Fibroblast of skin of back (primary cell): ENCODE results near the gene ABCC3.
A peak's percentile ranks its signal among the peaks of the same experiment; 100 is the strongest.
"Not testable (repeated sequence)": the region's sequence is repeated elsewhere in the genome, so short reads cannot be mapped to it uniquely, and the experiment has no call there.

Source experiments
- DNase-seq: peaks from one replicate; pipeline ENCODE4 v3.0.0-alpha.2; 2013

ABCC3 gene

DNA sequence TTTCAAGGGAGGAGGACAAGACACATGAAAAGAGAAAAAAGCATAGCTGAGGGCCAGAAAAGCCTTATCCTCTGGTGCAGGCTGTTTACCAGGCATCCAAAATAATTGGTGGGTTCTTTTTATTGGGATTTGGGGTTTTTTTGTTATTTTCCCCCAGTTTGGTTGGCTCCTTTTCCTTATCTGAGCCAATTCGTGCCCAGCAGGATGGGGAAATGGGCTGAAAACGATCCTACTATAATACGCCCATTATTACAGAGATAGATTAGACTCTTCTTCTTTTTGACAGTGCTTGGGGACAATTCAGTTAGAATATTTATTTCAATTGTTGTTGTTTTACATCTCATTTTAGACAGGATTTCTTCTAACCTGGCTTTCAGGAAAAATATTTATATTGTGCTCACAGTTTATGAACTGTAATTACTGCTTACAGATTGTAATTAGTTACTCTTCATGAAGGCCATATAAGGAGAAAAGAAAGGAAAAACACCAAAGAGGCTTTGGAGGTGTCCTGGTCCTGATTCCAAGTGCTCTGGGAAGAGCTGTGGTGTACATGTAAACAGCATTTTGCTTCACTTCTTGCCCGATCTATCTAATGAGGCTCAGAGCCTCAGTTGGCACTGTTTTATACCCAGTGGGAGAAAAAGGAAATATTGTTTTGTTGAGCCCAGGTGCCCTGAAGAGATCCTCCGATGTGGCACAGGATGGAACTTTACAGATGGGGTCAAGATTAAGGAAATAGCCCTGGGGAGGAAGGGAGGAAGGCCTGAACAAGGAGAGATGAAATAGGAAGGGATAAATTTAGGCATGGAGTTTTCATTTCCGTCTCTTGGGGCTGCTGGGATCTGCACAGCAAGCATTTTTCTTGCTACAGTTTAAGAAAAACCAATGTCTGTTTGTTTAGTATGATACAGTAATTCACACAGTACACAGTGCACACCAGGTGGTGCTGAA lies 73.6 kb downstream of the ABCC3 start:
- DNase-seq = peak; percentile 46

DNA sequence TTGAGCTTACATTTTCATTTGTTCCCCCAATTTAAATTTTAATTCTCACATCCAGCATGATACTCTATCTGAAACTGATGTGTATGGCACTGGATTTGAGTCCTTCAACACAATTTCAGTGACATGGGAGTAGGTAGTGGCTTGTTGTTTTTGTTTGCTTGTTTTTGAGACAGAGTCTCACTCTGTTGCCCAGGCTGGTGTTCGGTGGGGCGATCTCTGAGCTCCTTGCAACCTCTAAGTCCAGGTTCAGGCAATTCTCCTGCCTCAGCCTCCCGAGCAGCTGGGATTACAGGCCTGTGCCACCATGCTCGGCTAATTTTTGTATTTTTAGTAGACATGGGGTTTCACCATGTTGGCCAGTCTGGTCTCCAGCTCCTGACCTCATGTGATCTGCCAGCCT lies 74.4 kb downstream of the ABCC3 start:
- not testable (repeated sequence) for DNase-seq

DNA sequence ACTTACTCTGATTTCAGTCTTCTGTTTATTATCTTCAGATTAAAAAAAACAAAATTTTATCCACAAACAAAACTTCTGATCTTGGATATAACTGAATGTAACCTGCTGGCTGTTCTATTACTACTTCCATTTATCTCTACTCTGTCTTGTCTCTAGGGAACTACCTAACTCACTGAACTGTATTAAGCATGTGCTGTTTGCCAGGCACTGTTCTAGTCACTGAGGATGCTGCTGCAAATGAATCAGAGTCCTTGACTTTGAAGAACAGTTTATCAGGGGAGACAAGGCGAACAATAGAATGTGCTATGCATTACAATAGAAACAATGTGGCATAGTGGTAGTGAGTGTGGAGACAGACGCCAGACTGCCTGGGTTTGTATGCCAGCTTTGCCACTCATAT lies 75.3 kb downstream of the ABCC3 start:
- no peak for DNase-seq

DNA sequence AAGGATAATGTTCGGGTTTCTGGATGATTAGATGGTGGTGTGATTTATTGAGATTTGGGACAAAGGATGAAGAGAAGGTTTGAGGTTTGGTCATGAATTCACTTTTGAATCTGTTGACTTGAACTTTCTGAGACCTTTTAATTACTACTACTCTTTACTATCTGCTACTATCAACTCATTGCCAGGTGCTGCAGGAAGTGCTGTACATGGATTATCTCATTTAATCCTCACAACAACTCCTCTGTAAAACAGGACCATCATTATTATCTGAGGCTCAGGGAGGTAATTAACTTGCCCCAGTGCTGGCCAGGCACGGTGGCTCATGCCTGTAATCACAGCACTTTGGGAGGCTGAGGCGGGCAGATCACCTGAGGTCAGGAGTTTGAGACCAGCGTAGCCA lies 76.0 kb downstream of the ABCC3 start:
- no peak for DNase-seq

DNA sequence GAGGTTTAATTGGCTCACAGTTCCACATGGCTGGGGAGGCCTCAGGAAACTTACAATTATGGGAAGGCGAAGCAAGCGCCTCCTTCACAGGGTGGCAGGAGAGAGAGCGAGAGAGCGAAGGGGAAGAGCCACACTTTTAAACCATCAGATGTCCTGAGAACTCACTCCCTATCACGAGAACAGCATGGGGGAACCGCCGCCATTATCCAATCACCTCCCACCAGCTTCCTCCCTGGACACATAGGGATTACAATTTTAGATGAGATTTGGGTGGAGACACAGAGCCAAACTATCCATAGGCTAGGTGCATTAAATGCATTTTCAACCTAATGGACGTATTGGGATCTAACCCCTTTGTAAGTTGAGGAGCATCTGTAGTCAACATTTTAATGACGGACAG lies 78.0 kb downstream of the ABCC3 start:
- no peak for DNase-seq

DNA sequence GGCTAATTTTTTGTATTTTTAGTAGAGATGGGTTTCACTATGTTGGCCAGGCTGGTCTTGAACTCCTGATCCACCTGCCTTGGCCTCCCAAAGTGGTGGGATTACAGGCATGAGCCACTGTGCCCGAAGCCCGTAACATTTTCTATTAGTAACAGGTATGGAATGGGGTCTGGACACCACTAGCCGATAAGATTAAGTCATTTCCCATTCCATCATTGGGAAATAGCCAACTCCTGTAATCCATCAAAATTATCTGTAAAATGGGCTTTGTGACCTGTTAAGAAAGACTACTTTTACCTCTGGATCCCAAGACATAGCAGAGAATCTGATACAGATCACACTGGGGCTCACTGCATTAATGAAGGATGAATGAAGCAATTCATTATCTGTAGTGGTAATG lies 80.8 kb downstream of the ABCC3 start:
- no peak for DNase-seq

DNA sequence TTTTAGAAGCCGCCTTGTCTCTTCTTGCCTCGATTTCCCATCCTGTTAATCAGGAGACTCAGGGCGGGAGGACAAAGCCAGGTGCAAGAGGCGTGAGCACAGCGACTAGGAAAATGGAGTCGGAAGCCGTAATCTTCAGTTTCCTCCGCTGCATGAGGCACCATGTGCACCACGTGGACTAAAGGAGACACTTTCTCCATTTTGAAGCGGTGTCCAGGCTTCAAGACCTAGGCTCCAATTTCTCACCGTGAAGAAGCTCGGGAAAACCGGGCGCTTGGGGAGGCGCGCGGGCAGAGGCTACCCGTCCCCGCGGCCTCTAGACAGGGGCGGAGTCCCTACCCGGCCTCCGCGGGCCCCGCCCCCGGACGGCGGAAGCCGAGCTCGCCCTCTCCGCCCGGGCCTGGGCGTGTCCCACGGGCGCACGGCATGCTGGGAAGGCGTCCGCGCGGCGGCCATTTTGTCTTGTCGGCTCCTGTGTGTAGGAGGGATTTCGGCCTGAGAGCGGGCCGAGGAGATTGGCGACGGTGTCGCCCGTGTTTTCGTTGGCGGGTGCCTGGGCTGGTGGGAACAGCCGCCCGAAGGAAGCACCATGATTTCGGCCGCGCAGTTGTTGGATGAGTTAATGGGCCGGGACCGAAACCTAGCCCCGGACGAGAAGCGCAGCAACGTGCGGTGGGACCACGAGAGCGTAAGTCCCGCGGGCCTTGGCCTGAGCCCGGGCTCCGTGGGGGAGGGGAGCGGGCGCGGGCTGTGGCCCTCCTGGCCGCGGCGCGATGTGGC lies 84.7 kb downstream of the ABCC3 start, which contains the start of gene LUC7L3:
Gene LUC7L3, plus strand, starts transcription at position 460 of the 780 bp plus-strand sequence. Its CDS starts 130 bp downstream, at position 590.
- peak; percentile 94 for DNase-seq

DNA sequence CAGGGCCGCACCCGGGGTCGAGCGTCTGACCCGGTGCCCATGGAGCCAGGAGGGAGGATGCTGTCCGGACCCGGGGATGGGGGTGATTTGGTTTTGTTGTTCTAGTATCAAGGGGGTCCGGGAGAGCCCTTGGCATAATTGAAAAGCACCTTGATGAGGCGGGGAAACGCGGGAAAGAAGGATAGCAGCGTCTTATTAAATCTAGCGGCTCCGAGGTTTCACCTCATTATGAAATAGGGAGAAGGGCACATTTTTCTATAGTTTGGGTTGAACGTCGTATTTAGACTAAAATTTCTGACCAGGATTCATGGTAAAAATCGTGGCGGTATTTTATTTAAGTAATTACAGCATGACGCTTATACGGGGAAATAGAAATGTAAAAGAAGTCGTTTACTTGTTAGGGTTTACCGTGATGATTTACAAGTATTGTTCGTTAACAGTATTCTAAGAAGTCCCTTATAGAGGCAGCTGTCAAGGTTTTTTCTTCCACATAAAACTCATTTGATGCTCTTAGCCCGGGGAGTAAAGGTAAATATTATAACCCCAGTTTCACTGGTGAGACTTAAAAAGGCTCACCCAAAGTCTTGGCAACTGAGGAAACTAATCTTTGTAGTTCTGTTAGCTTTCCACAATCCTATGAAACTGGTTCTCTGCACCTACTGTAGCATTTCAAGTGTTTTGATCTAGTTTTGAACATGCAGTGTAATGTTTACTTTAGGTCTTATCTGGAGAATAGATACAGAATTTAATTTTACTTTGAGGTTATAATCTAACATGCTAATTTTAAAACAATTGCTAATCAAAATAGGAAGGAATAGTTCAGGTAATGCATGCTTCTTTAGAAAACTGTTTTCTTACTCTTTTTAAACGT lies 85.5 kb downstream of the ABCC3 start:
- no peak for DNase-seq

DNA sequence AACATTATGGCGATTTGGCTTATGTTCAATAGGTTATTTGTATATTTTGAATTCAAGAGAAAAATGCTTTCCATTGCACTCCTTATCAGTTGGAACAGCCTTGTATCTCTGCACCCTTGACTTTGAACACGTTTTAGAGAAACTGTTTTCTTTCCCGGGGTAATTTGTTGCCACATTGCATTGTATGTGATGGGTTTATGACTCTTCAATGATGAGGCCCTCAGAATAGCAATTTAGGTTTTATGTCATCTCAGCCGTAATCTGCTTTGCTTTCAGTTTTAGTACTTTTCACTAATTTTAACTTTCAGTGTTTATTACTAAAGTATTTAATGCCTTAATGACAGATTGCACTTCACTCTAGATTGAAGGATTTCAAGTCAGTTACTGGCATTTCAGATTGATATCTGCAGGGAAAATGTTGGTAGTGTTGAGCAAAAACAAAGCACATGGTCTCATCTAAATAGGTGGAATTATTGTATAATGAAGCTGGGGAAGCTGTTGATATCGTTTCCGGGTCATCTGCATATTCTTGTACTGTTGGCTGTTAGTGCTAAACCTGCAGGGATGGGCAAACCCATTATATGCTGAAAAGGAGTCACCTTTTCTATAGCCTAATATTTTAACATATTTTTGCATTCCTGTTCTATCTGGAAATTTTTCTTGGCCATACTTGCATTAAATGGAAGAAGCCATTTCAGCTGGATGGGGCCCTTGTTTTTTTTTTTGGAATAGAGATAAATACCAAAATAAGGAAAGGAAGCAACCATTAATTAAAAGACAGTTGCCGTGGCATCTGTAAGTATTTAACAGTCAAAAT lies 86.7 kb downstream of the ABCC3 start:
- DNase-seq = no peak

DNA sequence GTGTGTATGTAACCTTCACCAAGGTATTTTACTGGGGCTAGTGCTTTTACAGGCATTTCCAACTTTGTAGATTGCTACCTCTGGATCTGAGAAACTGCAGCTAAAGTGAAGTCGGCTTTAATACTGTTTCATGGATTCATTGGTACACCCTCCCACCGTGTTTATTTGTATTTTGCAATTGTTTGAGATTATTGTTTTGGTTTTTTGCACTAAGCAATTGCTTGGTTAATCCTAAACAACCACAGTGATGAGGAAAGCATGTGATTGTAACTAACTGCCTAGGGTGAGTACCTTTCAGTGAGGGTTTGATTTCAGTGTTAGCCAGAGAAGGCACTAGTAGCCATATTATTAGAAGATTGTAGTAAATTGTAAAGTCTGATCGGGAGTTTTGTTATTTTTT lies 88.1 kb downstream of the ABCC3 start:
- DNase-seq = no peak

DNA sequence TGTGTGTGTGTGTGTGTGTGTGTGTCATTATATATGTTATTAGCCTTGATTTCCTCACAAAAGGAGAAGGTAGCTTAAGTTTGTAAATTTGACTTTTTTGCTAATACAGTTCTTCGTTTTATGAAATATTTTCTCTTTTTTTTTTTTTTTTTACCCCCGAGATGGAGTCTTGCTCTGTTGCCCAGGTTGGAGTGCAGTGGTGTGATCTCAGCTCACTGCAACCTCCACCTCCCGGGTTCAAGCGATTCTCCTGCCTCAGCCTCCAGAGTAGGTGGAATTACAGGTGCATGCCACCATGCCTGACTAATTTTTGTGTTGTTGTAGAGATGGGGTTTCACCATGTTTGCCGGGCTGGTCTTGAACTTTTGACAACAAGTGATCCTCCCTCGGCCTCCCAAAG lies 89.9 kb downstream of the ABCC3 start:
- not testable (repeated sequence) for DNase-seq

DNA sequence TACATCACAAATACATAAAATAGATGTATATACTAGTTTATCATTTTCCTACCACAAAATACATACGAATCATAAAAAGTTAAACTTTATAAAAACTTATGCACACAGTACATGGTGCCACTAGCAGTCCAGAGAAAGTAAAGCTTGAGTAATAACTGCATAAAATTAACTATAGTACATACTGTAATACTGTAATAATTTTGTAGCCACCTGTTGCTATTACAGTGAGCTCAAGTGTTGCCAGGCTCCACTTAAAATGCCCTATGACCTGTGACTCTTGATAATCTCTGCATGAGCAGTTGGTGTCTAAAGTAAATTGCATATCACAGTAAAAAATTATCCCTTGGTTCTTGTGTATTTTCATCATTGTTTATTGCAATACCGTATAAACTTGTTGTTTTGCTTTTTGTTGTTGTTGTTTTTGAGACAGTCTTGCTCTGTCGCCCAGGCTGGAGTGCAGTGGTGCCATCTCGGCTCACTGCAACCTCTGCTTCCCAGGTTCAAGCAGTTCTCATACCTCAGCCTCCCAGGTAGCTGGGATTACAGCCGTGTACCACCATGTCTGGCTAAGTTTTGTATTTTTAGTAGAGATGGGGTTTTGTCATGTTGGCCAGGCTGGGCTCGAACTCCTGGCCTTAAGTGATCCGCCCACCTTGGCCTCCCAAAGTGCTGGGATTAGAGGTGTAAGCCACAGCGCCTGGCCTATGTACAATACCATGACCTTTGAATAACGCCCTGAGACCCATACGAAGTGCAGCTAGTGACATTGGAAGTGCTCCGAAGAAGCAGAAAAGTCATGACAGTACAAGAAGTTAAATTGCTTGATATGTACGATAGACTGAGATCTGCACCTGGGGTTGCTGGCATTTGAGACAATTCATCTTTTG lies 91.3 kb downstream of the ABCC3 start:
- DNase-seq = no peak

DNA sequence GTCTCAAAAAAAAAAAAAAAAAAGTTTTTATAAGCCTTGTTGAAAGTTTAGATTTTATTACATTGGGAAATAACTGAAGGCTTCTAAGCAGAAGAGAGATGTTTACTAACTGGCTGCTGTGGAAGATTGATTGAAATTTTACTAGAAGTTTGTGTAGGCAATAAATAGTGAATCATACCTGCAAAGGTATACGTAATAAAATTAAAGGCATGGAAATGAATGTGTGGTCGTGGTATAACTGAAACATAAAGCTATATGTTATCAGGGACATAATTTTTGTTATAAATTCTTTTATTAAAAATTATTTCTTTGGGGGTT lies 93.4 kb downstream of the ABCC3 start:
- no peak for DNase-seq

DNA sequence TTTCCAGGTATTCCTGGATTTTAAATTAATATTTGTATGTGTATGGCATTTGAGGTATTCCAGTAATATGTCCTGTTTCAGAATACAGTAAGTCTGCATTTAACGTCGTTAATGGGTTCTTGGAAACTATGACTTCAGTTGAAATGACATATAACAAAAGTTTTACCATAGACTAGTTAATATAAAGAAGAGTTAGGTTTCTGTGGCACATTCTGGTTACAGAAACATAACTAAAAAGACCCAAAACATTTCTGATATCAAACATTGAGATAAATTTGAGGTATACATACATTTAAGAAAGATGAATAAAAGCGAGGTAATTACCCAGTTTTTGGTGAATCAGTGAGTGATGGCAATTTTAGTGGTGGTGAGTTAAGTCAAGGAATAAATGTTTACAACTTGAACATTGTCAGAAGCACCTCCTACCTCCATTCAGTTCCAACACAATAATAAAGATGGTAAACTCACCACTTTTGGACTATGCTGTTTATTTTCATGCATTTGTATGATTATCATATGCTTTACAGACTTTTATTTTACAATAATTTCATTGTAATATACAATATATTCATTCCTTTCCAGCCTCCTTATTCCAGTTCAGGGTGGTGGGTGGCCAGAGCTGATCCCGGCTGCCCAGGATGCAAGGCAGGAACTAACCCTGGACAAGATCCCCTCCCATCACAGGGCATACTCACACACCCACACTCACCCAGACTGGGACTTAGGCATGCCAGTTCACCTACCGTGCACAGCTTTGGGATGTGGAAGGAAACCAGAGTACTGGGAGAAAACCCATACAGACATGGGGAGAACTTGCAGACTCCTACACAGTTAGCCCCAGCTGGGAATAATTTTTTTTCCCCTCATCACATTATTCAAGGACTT lies 94.4 kb downstream of the ABCC3 start:
- DNase-seq = no peak

DNA sequence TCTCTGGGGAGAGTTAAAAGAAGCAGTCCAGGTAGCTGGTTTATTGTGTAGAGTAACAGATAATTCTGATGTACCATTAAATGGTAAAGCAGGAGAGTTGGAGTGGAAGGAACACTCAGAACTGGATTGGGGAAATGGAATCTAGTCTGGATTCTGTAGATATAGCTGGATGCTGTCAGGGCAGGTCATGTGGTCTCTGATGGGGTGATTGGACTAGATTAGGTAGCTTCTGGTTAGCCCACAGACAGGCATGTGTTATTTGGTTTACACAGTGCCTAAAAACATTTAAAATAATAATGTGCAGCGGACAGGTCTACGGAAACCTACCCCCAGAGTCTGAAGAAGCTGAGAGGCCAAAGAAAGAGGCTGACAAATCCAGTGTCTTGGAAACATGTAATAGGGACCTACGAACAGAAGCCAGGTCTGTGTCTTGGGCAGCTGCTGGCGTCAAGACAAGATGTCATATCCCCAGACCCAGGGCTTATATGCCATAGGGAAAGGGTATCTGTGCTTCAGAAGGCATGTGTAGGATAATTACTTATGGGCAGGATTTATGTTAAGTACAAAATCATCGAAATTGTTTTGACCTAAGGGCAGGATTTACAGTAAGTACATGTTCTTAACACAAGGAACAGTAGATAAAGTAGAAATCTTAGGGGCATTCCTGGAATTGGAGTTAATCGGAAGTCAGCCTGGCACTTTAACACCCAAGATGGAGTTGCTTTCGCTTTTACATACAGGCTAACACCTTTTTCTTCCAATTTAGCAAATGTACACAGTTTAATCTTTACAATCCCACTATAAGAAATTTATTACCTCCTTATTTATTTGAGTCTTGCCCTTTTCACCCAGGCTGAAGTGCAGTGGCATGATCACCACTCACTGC lies 97.1 kb downstream of the ABCC3 start:
- no peak for DNase-seq

DNA sequence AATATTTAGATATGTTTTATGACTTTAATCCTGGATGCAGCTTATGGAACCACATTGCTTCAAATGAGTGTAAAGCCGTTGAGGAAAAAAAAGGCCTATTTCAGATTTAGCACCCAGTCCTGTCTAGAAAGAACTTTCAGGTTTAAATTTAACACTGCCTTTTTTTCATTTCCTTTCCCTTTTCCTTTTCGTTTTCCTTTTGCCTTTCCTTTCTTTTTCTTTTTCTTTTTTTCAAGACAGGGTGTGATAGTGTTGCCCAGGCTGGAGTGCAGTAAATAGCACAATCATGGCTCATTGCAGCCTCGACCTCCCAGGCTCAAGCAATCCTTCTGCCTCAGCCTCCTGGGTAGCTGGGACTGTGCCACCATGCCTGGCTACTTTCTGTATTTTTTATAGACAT lies 100.6 kb downstream of the ABCC3 start:
- no peak for DNase-seq

DNA sequence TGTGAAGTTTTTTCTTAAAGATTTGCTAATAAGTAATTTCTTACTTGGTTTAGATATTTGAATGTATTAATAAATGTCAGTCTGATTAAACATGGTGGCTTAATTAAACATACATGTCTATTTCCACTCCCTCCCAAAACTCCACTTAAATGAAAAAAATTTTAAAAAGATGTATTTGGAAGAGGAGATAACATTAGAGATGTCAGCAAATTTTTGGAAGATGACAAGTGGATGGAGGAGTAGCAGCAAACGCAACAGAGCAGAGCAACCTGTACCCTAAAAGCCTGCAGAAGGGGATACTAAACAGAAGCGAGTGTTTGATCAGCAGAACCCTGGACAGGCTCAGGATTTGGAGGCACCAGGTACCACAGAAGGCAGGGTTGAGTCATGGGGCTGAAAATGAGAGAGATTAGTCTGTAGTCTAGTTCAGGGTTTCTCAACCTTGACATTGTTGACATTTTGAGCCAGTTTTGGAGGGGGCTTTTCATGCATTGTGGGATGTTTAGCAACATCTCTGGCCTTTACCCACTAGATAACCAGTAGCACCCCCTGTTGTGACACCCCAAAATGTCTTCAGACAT lies 102.5 kb downstream of the ABCC3 start:
- no peak for DNase-seq

DNA sequence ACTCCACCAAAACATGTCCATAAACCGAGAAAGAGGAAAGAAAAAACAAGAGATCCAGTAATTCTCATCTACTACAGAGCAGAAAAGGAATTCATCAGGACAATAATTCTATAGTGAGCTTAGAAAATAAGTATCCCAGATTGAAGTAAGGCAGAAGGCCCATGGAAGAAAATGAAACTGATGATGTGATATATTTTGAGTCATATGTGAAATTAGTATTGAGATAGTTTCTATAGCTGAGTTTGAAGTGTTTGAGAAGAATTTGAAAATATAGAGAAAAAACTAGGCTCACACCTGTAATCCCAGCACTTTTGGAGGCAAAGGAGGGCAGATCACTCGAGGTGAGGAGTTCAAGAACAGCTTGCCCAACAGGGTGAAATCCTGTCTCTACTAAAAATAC lies 104.4 kb downstream of the ABCC3 start:
- DNase-seq = no peak
